Fibroblast of the aortic adventitia (primary cell): ENCODE data around the gene ZDHHC7. TPM values are rescaled to one million over a fixed set of nuclear protein-coding genes. Genes with fewer than 3 reads are reported as not detected.

Source experiments
- DNase-seq: peaks from one replicate; pipeline ENCODE4 v3.0.0-alpha.2; 2010; ENCODE audit warnings: low read depth
- H3K4me3 ChIP-seq: 2 replicates; pipeline ENCODE4 v1.5.1; 2011; ENCODE audit warnings: low read depth, mild to moderate bottlenecking, control low read depth, low read length, moderate library complexity
- CTCF ChIP-seq: IDR thresholded peaks from 2 replicates; pipeline ENCODE4 v1.5.1; 2011; ENCODE audit warnings: mild to moderate bottlenecking, low read length, control low read depth, inconsistent platforms; ENCODE audit not compliant: insufficient read depth
- total RNA-seq: library from RNA; depleted of rRNA; stranded (reverse); fragments of >200 nt; gene quantifications from 2 replicates; pipeline ENCODE4 v1.2.3, GENCODE V29; 2012; ENCODE audit warnings: low replicate concordance

Gene ZDHHC7, protein sequence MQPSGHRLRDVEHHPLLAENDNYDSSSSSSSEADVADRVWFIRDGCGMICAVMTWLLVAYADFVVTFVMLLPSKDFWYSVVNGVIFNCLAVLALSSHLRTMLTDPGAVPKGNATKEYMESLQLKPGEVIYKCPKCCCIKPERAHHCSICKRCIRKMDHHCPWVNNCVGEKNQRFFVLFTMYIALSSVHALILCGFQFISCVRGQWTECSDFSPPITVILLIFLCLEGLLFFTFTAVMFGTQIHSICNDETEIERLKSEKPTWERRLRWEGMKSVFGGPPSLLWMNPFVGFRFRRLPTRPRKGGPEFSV
- total RNA-seq = 45.6 and 82.5 TPM in 2 replicates

GRCh38 chr16:85010931-85011845 is at the start of gene ZDHHC7:
TSS of gene ZDHHC7 (minus strand) at chr16:85011535. CDS start at chr16:84990618, 20,917 bp downstream.
- DNase-seq = peak; percentile 84
- H3K4me3 ChIP-seq = peak within 1 kb of the TSS; percentile 93
- TF ChIP-seq CTCF = no peak

DNA sequence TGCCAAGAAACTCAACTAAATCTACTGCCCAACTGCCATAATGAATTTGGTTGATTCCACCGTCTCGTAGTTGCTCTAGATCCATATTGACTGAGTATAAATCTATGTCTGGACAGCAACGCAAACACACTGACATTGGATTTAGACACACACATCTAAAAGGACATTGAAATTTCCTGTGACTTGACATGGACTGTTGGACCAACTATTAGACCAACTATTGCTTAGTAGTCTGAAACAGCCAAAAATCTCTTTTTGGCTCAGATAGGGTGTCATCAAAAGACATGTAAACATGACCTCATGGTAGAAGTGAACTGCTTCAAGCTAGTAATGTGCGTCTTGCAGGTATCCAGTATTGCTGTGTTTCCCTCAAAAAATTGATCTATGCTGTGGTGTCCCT is 47.6 kb upstream of the ZDHHC7 start:
- TF ChIP-seq CTCF = no peak
- H3K4me3 ChIP-seq = no peak overlapping the region
- no peak for DNase-seq

- no peak for DNase-seq
- H3K4me3 ChIP-seq = no peak overlapping the region
- no peak for TF ChIP-seq CTCF
Measured at GRCh38 chr16:85057948-85058347, 46.6 kb upstream of the ZDHHC7 start.

DNA sequence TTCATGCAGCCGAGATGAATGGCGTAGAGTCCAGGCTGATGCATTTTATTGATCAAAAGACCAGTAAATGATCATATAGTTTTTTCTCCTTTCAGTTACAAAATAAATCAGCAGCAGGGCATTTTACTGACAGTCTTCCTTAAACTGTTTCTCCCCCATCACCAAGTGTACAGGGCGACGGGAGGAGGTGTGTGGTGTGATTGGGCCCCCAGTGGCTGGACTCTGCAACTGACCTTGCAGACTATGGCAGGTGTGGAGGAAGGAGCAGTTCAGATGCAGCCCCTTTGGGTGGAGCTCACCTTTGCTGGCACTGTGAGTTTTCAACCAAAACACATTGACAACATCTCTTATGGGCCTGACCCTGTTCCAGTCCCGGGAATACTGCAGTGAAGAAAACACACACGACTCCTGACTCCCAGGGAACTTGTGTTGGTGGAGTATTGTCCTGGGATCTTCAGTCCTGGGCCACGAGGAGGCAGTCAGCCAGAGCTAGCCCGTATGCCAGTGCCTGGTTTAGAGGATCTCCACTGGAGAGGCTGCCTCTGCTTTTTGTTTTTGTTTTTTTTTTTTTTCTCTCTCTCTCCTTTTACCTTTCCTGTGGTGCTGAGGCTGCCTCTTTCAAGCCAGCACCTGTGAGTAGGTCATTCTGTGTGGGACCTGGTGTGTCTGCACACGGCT is 46.0 kb upstream of the ZDHHC7 start:
- H3K4me3 ChIP-seq = no peak overlapping the region
- peak; percentile 22 for TF ChIP-seq CTCF
- no peak for DNase-seq

GRCh38 chr16:85056211-85056748 is 44.9 kb upstream of the ZDHHC7 start:
- DNase-seq = peak; percentile 43
- peak; percentile 53 for TF ChIP-seq CTCF
- H3K4me3 ChIP-seq = no peak overlapping the region

DNA sequence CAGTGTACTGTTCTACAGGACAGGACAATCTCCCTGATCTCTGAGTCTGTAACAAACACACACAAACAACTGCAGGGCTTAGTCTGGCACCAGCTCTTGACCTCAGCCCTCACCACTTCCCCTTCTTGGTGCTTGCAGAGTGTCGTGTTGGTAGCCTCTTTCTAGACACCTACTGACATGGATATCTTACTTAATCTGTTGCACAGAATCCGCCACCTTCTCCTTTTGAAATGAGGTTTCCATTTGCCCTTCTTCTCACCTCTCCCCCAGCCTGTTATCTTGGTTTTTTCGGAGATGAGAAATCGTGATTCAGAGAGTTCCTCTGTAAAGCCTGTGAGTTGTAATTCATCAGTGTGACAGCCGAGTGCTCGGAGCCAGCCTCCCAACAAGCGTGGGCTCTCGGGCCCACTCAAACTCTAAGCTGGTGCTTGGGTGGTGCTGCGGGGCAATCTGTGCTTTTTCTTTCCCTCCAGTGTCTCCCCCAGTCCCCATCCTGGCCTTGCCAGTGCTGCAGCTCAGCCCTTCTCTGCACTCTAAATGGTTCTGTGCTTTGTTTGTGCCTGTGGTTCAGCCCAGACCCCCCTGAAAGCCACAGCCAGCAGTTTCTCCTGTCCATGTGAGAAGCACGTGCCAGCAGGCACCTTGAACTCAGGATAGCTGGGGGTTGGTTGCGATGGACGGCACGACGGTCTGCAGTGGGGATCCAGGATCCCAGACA is 44.3 kb upstream of the ZDHHC7 start:
- TF ChIP-seq CTCF = no peak
- H3K4me3 ChIP-seq = peak overlapping the region; percentile 59
- DNase-seq = peak; percentile 78
